Right kidney (tissue), 1 donor: ENCODE measurements around the gene PCNX2.

Experiments used
- DNase-seq: peaks from one replicate; pipeline ENCODE4 v3.0.0-alpha.2; 2016

PCNX2 gene

GRCh38 chr1:233057836-233058235, 237.7 kb downstream of the PCNX2 start:
- DNase-seq: no peak

GRCh38 chr1:233055879-233056641, 239.5 kb downstream of the PCNX2 start:
- DNase-seq: no peak

- no peak for DNase-seq
Observed at GRCh38 chr1:233045588-233045987, 249.9 kb downstream of the PCNX2 start.

GRCh38 chr1:233042834-233043233, 252.7 kb downstream of the PCNX2 start:
- no peak for DNase-seq

GRCh38 chr1:233040494-233040893, 255.0 kb downstream of the PCNX2 start:
- DNase-seq: no peak

- no peak for DNase-seq
Observed at GRCh38 chr1:233038581-233038980, 256.9 kb downstream of the PCNX2 start.

GRCh38 chr1:233037843-233038242, 257.7 kb downstream of the PCNX2 start:
- no peak for DNase-seq

- DNase-seq: no peak
Observed at GRCh38 chr1:233034836-233035235, 260.7 kb downstream of the PCNX2 start.

GRCh38 chr1:233033361-233033760, 262.2 kb downstream of the PCNX2 start:
- no peak for DNase-seq

GRCh38 chr1:233032916-233033315, 262.6 kb downstream of the PCNX2 start:
- DNase-seq: no peak

GRCh38 chr1:233031521-233031920, 264.0 kb downstream of the PCNX2 start:
- no peak for DNase-seq

- no peak for DNase-seq
Observed at GRCh38 chr1:233027046-233027445, 268.5 kb downstream of the PCNX2 start.

- DNase-seq: no peak
Observed at GRCh38 chr1:233025567-233025966, 270.0 kb downstream of the PCNX2 start.

- DNase-seq: no peak
Observed at GRCh38 chr1:233025157-233025556, 270.4 kb downstream of the PCNX2 start.

GRCh38 chr1:233024199-233024598, 271.3 kb downstream of the PCNX2 start:
- DNase-seq: no peak

GRCh38 chr1:233022246-233022645, 273.3 kb downstream of the PCNX2 start:
- DNase-seq: no peak

- DNase-seq: no peak
Observed at GRCh38 chr1:233020426-233020825, 275.1 kb downstream of the PCNX2 start.

- no peak for DNase-seq
Observed at GRCh38 chr1:233019778-233020325, 275.7 kb downstream of the PCNX2 start.

- DNase-seq: no peak
Observed at GRCh38 chr1:233019083-233019482, 276.4 kb downstream of the PCNX2 start.

- no peak for DNase-seq
Observed at GRCh38 chr1:233016798-233017197, 278.7 kb downstream of the PCNX2 start.

GRCh38 chr1:233015965-233016364, 279.6 kb downstream of the PCNX2 start:
- no peak for DNase-seq

- no peak for DNase-seq
Observed at GRCh38 chr1:233012021-233012420, 283.5 kb downstream of the PCNX2 start.

GRCh38 chr1:233010146-233010545, 285.4 kb downstream of the PCNX2 start:
- DNase-seq: no peak

- DNase-seq: no peak
Observed at GRCh38 chr1:233006541-233006973, 289.0 kb downstream of the PCNX2 start.
